HG03025 (cell line): ENCODE measurements around the gene GAB2.

Experiments used
- ATAC-seq: cut with Tn5 transposase; IDR thresholded peaks from one replicate; pipeline ENCODE4 v1.9.1; 2021; ENCODE audit warnings: mild to moderate bottlenecking, moderate library complexity; ENCODE audit not compliant: unreplicated experiment, low FRiP score

Gene GAB2

GRCh38 chr11:78402847-78403246 lies 14.8 kb downstream of the GAB2 start:
- ATAC-seq: no peak

DNA sequence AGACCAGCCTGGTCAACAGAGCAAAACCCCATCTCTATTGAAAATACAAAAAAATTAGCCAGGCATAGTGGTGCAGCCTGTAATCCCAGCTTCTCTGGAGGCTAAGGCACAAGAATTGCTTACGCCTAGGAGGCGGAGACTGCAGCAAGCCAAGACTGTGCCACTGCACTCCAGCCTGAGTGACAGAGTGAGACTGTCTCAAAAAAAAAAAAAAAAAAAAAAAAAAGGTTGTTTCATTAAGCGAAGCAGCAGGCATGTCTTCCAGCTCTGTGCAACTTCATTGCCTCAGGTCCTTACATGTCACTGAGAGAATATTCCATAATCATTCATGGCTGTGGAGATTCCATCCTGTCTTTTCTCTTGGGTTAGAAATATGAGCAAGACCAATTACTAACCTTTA lies 16.9 kb downstream of the GAB2 start:
- ATAC-seq: no peak

DNA sequence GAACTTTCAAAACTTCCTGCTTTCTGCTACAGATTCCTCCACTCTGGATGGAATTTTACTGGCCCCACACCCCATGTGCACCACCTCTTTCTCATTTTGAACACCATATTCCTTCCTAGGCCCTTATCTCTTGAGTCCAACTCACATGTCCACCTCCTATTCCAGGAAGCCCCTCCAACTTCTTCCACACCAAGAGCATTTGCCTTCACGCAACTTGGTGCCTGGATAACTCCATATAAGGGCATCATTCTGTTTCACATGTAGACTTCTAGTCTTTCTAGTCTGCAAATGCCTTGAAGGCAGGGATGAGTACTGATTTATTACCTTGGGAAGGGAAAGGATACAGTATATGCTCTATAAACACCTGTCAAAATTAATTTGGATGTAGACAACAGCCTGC lies 17.5 kb downstream of the GAB2 start:
- ATAC-seq: no peak

GRCh38 chr11:78399136-78399535 lies 18.5 kb downstream of the GAB2 start:
- ATAC-seq: no peak

DNA sequence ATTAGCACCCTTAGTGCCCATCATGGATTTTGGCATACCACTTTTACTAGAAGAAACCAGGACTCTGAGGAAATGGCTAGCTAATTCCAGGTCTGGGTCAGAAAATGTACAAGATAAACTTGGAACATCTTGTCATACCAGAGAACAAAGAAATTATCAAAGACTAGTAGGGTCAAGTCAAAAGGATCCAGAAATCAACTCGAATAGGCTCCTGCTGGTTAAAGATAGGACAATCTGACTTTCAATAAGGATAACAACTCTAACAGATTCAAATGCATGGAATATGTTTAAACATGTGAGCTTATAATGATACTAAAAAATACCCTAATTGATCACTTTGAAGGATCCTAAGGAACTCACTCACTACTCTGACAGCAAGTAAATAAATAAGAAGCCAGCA lies 18.9 kb downstream of the GAB2 start:
- no peak for ATAC-seq

GRCh38 chr11:78397398-78397797 lies 20.2 kb downstream of the GAB2 start:
- no peak for ATAC-seq

GRCh38 chr11:78395597-78395996 lies 22.0 kb downstream of the GAB2 start:
- ATAC-seq: no peak

- ATAC-seq: no peak
These were observed 24.8 kb downstream of the GAB2 start for GRCh38 chr11:78392854-78393253.

- no peak for ATAC-seq
These were observed 26.2 kb downstream of the GAB2 start for GRCh38 chr11:78391424-78391823.

DNA sequence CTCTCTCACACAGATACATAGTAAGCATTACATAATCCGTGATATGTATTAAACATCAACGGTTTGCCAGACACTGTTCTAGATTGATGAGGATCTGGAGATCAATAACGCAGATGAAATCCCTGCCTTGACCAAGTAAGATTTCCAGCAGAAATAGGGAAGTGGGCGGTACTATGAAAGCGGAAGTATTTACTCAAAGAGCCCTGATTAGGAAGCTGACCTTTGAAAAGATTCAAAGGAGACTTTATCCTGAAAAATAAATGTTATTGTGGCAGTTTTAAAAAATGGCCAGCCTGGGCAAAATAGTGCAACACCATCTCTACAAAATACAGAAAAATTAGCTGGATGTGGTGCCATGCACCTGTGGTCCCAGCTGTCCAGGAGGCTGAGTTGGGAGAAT lies 26.8 kb downstream of the GAB2 start:
- no peak for ATAC-seq

DNA sequence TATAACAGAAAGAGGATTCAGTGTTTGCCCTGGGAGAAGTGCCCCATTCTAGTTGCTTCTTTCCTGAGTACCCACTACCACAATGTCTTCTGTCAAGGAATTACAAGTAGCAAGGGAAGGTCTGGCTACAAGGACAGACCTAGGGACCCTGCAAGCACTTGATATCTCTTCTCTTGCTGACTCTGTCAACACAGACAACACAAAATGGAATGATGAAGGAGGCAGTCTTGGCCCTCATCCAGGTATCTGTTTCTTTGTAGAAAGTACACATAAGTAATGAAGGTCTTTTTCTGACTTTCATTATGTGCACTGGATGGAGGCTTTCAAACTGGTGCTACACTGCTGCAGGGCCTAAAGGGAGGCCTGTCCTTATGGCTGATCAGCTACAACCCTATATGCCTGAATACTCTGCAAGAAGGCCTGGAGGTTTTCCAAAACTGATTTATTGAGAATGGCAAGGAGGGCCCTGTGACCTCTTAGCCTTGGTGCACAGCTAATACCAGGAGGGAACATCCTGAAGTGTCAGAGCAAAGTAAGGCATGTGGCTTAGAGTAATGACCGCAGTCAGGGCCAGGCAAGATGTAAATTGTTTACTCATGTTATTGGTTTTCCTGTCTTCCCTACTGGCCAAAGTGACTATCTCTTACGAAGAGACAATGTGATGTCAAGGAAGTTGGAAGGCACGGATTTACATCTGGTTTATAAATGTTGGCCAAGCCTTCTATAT lies 31.2 kb downstream of the GAB2 start:
- no peak for ATAC-seq

DNA sequence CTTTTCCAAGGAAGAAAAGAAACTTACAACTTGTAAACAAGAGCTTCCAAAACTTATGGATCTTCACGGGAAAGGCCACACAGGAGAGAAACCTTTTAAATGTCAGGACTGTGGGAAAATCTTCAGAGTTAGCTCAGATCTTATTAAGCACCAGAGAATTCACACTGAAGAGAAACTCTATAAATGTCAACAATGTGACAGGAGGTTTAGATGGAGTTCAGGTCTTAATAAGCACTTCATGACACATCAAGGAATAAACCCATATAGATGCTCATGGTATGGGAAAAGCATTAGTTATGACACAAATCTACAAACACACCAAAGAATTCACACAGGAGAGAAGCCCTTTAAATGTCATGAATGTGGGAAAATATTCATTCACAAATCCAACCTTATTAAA lies 32.4 kb downstream of the GAB2 start:
- no peak for ATAC-seq

DNA sequence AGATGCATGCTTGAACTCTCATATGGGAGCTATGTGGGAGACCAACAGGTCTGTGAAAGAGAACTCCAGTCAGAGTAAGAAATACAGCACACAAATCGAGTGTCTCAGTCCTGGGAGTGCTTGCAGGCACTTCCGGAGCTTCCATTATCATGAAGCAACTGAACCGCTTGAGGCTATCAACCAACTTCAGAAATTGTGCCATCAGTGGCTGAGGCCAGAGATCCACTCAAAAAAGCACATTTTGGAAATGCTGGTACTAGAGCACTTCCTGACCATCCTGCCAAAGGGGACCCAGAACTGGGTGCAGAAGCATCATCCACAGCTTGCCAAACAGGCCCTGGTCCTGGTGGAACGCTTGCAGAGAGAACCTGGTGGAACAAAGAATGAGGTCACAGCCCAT lies 33.4 kb downstream of the GAB2 start:
- no peak for ATAC-seq

- no peak for ATAC-seq
These were observed 35.8 kb downstream of the GAB2 start for GRCh38 chr11:78381865-78382264.

GRCh38 chr11:78380615-78381051 lies 37.0 kb downstream of the GAB2 start:
- ATAC-seq: no peak

DNA sequence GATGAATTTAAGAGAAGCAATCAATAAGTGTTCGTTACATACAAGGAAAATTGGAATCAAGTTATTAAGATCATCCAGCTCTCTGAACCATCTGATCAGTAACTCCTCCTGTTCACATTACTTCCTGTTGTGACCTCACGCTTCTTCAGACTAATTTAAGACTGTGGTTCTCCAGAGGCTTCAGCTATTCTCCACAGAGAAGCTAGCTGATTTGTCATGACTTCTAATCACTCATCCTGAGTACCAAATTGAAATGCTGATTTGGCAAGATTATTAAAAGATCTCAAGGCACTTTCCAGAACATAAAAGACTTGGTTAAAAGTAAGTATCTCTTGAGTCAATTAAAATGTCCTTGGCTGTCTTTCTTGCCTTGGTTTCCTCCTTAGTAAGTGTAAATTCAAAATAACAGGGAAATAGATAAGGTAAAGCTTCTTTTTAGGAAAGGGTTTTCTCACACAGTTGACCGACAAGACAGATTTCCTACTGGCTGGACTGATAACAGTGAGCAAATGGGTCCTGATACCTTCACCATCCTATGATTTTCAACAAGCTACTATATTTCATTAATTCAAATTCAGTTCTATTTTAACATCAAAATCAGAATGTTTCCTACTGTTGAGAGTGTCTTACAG lies 38.5 kb downstream of the GAB2 start:
- no peak for ATAC-seq

GRCh38 chr11:78377625-78378418 lies 39.8 kb downstream of the GAB2 start:
- ATAC-seq: no peak

- ATAC-seq: no peak
These were observed 40.8 kb downstream of the GAB2 start for GRCh38 chr11:78376858-78377257.

DNA sequence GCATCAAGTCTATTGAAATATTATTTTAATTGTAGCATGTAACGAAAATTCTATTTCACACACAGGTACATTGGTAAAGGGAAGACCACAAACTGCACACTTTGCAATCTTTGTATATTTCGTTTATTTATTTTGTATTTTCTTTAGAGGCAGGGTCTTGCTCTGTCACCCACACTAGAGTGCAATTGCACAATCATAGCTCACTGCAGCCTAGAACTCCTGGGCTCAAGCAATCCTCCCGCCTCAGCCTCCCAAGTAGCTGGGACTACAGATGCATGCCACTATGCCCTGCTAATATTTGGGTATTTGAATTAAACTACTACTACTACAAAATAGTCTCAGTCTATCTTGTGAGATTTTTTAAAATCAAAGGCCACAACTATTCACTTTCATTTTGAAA lies 42.7 kb downstream of the GAB2 start:
- no peak for ATAC-seq

- ATAC-seq: no peak
These were observed 43.9 kb downstream of the GAB2 start for GRCh38 chr11:78373689-78374088.

- ATAC-seq: no peak
These were observed 45.4 kb downstream of the GAB2 start for GRCh38 chr11:78372114-78372768.
